ENCODE data around the gene ABHD14A.

- TF ChIP-seq POLR2A (IDR thresholded peaks at IDR 0.05) = no peak
- TF ChIP-seq, protein P1, sequence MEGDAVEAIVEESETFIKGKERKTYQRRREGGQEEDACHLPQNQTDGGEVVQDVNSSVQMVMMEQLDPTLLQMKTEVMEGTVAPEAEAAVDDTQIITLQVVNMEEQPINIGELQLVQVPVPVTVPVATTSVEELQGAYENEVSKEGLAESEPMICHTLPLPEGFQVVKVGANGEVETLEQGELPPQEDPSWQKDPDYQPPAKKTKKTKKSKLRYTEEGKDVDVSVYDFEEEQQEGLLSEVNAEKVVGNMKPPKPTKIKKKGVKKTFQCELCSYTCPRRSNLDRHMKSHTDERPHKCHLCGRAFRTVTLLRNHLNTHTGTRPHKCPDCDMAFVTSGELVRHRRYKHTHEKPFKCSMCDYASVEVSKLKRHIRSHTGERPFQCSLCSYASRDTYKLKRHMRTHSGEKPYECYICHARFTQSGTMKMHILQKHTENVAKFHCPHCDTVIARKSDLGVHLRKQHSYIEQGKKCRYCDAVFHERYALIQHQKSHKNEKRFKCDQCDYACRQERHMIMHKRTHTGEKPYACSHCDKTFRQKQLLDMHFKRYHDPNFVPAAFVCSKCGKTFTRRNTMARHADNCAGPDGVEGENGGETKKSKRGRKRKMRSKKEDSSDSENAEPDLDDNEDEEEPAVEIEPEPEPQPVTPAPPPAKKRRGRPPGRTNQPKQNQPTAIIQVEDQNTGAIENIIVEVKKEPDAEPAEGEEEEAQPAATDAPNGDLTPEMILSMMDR (IDR thresholded peaks at IDR 0.05) = no peak
These were observed 32.0 kb upstream of the ABHD14A start for GRCh38 chr3:51942603-51943450.

Data from ovary (tissue), 3 donors.